ENCODE measurements around the gene LDLRAD3.

DNA sequence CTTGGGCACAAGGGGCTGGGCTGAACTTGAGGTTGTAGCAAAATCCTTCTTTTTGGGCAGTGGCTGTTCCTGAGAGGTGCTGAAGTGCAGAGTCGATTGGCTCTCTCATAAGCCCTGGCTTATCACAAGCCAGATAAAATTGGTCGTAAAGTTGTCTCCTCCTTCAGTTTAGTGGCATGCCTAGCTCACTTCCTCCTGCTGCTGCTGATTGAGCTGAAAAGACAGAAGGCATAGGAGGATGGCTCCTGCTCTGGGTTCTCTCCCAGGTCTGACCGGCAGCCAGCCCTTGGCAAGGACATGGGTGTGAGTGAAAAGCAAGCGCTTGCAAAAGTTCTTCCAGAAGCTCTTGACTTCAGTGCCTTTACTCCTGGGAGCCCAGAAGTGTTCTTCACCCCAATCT lies 83.9 kb downstream of the LDLRAD3 start:
- TF ChIP-seq POLR2A (IDR thresholded peaks at IDR 0.05) = no peak
- TF ChIP-seq, protein P1, sequence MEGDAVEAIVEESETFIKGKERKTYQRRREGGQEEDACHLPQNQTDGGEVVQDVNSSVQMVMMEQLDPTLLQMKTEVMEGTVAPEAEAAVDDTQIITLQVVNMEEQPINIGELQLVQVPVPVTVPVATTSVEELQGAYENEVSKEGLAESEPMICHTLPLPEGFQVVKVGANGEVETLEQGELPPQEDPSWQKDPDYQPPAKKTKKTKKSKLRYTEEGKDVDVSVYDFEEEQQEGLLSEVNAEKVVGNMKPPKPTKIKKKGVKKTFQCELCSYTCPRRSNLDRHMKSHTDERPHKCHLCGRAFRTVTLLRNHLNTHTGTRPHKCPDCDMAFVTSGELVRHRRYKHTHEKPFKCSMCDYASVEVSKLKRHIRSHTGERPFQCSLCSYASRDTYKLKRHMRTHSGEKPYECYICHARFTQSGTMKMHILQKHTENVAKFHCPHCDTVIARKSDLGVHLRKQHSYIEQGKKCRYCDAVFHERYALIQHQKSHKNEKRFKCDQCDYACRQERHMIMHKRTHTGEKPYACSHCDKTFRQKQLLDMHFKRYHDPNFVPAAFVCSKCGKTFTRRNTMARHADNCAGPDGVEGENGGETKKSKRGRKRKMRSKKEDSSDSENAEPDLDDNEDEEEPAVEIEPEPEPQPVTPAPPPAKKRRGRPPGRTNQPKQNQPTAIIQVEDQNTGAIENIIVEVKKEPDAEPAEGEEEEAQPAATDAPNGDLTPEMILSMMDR (IDR thresholded peaks at IDR 0.05) = no peak
- TF ChIP-seq EP300 (IDR thresholded peaks at IDR 0.05; ENCODE audit: low read depth) = no peak
- no peak for TF ChIP-seq POLR2AphosphoS5 (IDR thresholded peaks at IDR 0.05)
